HCT116 (cell line): ENCODE data around the gene SCGB3A1. TPM values are rescaled to one million over a fixed set of nuclear protein-coding genes. Genes with fewer than 3 reads are reported as not detected.

Experiments
- ATAC-seq: fragments of 200-7000 bp; cut with Tn5 transposase; 2 replicates; pipeline ENCODE4 v1.9.1; 2020; ENCODE audit warnings: mild to moderate bottlenecking, moderate library complexity
- BruUV-seq: library from RNA; stranded (reverse); fragments of 400-500 nt; replicated peaks from 2 replicates; lab custom pipeline; 2021; lab: Mats Ljungman, UMichigan
- CTCF ChIA-PET: fragments of 300-600 bp; sonication (Branson Sonifier 250); formaldehyde crosslinking; loops from one replicate; lab custom pipeline; 2021; ENCODE audit warnings: antibody characterized with exemption; lab: Charles Lee
- POLR2A ChIA-PET: fragments of 300-600, 350-600 bp; sonication (Branson Sonifier 250); formaldehyde crosslinking; loops from one replicate; lab custom pipeline; 2021; ENCODE audit warnings: antibody characterized with exemption; lab: Charles Lee
- RAD21 ChIA-PET, 2 experiments: fragments of 300-600 bp; sonication (Branson Sonifier 250); formaldehyde crosslinking; loops; one replicate each; lab custom pipeline; 2023; ENCODE audit warnings: low total read pairs in 2 of 2; ENCODE audit not compliant: uncharacterized antibody in 2 of 2, unreplicated experiment in 2 of 2, low non-redundant PET in 1 of 2; lab: Charles Lee
- DNase-seq: peaks from one replicate; pipeline ENCODE4 v3.0.0-alpha.2; 2010; ENCODE audit warnings: low read depth, low spot score
- H2AFZ ChIP-seq: fragments of 200-600 bp; shearing (Covaris generic), sonication (generic); 2 replicates; pipeline ENCODE4 v1.6.1; 2017; ENCODE audit warnings: low read depth, mixed run types, mixed read lengths, antibody characterized with exemption, low read length; ENCODE audit not compliant: poor library complexity, severe bottlenecking
- H3K27ac ChIP-seq: 2 replicates; pipeline ENCODE4 v1.5.1; 2012; ENCODE audit warnings: low read depth, low read length
- H3K27me3 ChIP-seq: fragments of 200-600 bp; sonication (generic); 2 replicates; pipeline ENCODE4 v1.6.1; 2016; ENCODE audit warnings: mixed run types, low read length, mixed read lengths; ENCODE audit not compliant: insufficient read depth
- H3K36me3 ChIP-seq, 2 experiments: fragments of 200-500 bp in 1 of 2; fragments of 200-600 bp in 1 of 2; sonication (Bioruptor generic) in 1 of 2; sonication (generic) in 1 of 2; 2 replicates each; pipeline versions ENCODE4 v1.5.1 to v1.6.1; 2014 to 2016; ENCODE audit warnings: low read length in 2 of 2, inconsistent platforms in 1 of 2, mixed read lengths in 1 of 2, mixed run types in 1 of 2; ENCODE audit not compliant: insufficient read depth in 2 of 2, control insufficient read depth in 1 of 2
- H3K4me1 ChIP-seq, 2 experiments: fragments of 200-600 bp in 1 of 2; sonication (generic) in 1 of 2; 2 replicates each; pipeline versions ENCODE4 v1.5.1 to v1.6.1; 2012 to 2017; ENCODE audit warnings: low read length in 2 of 2, inconsistent platforms in 1 of 2, mild to moderate bottlenecking in 1 of 2, mixed read lengths in 1 of 2, mixed run types in 1 of 2, moderate library complexity in 1 of 2; ENCODE audit not compliant: insufficient read depth in 2 of 2, control insufficient read depth in 1 of 2
- H3K4me2 ChIP-seq: fragments of 200-600 bp; sonication (generic); 2 replicates; pipeline ENCODE4 v1.6.1; 2017; ENCODE audit warnings: mixed run types, low read length, mixed read lengths
- H3K4me3 ChIP-seq, 2 experiments: fragments of 200-600 bp in 1 of 2; sonication (generic) in 1 of 2; replicated peaks in 1 of 2; 2 replicates each; pipeline ENCODE4 v1.5.1; 2011 to 2016; ENCODE audit warnings: low read length in 2 of 2, control low read depth in 1 of 2, low read depth in 1 of 2, mild to moderate bottlenecking in 1 of 2, mixed read lengths in 1 of 2, mixed run types in 1 of 2
- H3K79me2 ChIP-seq: fragments of 200-600 bp; sonication (generic); 2 replicates; pipeline ENCODE4 v1.6.1; 2017; ENCODE audit warnings: mild to moderate bottlenecking, mixed run types, low read length, moderate library complexity, mixed read lengths; ENCODE audit not compliant: insufficient read depth
- H3K9ac ChIP-seq: fragments of 200-600 bp; sonication (generic); 2 replicates; pipeline ENCODE4 v1.6.1; 2016; ENCODE audit warnings: low read length, mixed read lengths
- H3K9me2 ChIP-seq: fragments of 200-600 bp; sonication (generic), shearing (Covaris generic); 2 replicates; pipeline ENCODE4 v1.6.1; 2017; ENCODE audit warnings: mixed run types, mild to moderate bottlenecking, moderate library complexity; ENCODE audit not compliant: insufficient read depth
- H3K9me3 ChIP-seq, 2 experiments: fragments of 200-500 bp in 1 of 2; fragments of 200-600 bp in 1 of 2; sonication (Bioruptor generic) in 1 of 2; sonication (generic) in 1 of 2; 2 replicates each; pipeline ENCODE4 v1.6.1; 2014 to 2017; ENCODE audit warnings: low read length in 2 of 2, mixed read lengths in 2 of 2, inconsistent platforms in 1 of 2, low read depth in 1 of 2, mild to moderate bottlenecking in 1 of 2, mixed run types in 1 of 2, moderate library complexity in 1 of 2; ENCODE audit not compliant: control insufficient read depth in 1 of 2, insufficient read depth in 1 of 2
- H4K20me1 ChIP-seq: fragments of 200-600 bp; sonication (generic), shearing (Covaris generic); 2 replicates; pipeline ENCODE4 v1.6.1; 2017; ENCODE audit warnings: mixed run types, mild to moderate bottlenecking, moderate library complexity; ENCODE audit not compliant: insufficient read depth
- ATF3 ChIP-seq: IDR thresholded peaks from 2 replicates; pipeline ENCODE4 v1.6.1; 2012
- CBX3 ChIP-seq: IDR thresholded peaks from 2 replicates; pipeline ENCODE4 v1.6.1; 2012; ENCODE audit warnings: low read depth
- CEBPB ChIP-seq: IDR thresholded peaks from 2 replicates; pipeline ENCODE4 v1.6.1; 2012; ENCODE audit warnings: low read depth
- CTCF ChIP-seq, 3 experiments: fragments of 200-600 bp in 1 of 3; sonication (generic) in 1 of 3; IDR thresholded peaks in 2 of 3; conservative IDR thresholded peaks in 1 of 3; 2 replicates each; pipeline ENCODE4 v1.5.1; 2012 to 2017; ENCODE audit warnings: low read depth in 2 of 3, low read length in 2 of 3, antibody characterized with exemption in 1 of 3, borderline replicate concordance in 1 of 3, control low read depth in 1 of 3, mild to moderate bottlenecking in 1 of 3, mixed read lengths in 1 of 3, mixed run types in 1 of 3, moderate library complexity in 1 of 3; ENCODE audit not compliant: insufficient read depth in 1 of 3
- EZH2 ChIP-seq: fragments of 200-600 bp; sonication (generic); IDR thresholded peaks from 2 replicates; pipeline ENCODE4 v1.6.1; 2017; ENCODE audit warnings: antibody characterized with exemption, mixed run types
- FOSL1 ChIP-seq: IDR thresholded peaks from 2 replicates; pipeline ENCODE4 v1.6.1; 2012; ENCODE audit warnings: low read depth
- JUND ChIP-seq: IDR thresholded peaks from 2 replicates; pipeline ENCODE4 v1.6.1; 2012
- MAX ChIP-seq: IDR thresholded peaks from 2 replicates; pipeline ENCODE4 v1.6.1; 2012
- POLR2A ChIP-seq: IDR thresholded peaks from 2 replicates; pipeline ENCODE4 v1.7.0; 2011; ENCODE audit warnings: borderline replicate concordance; ENCODE audit not compliant: insufficient read depth, insufficient read length; ENCODE audit errors: extremely low read depth
- POLR2AphosphoS5 ChIP-seq: IDR thresholded peaks from 2 replicates; pipeline ENCODE4 v1.6.1; 2011; ENCODE audit warnings: mild to moderate bottlenecking, low read depth, low read length, moderate library complexity
- RAD21 ChIP-seq: IDR thresholded peaks from 2 replicates; pipeline ENCODE4 v1.6.1; 2012; ENCODE audit warnings: low read depth, mild to moderate bottlenecking
- REST ChIP-seq: IDR thresholded peaks from 2 replicates; pipeline ENCODE4 v1.6.1; 2012; ENCODE audit warnings: low read depth
- SRF ChIP-seq: IDR thresholded peaks from 2 replicates; pipeline ENCODE4 v1.6.1; 2012; ENCODE audit warnings: low read depth
- TCF7L2 ChIP-seq: IDR thresholded peaks from 2 replicates; pipeline ENCODE4 v1.7.0; 2011; ENCODE audit warnings: borderline replicate concordance, inconsistent platforms; ENCODE audit not compliant: insufficient read depth, insufficient read length; ENCODE audit errors: extremely low read depth
- YY1 ChIP-seq: IDR thresholded peaks from 2 replicates; pipeline ENCODE4 v1.6.1; 2011; ENCODE audit warnings: low read length, low read depth, moderate library complexity, mild to moderate bottlenecking; ENCODE audit not compliant: insufficient replicate concordance; ENCODE audit errors: extremely low read depth
- intact Hi-C: fragments of 100-400 bp; cut with micrococcal nuclease; formaldehyde crosslinking; loops from 2 replicates; pipeline ENCODE4 v1.10.0; 2022
- total RNA-seq: library from RNA; stranded (reverse); gene quantifications from one replicate; pipeline ENCODE4 v1.2.1, GENCODE V29; 2021; ENCODE audit not compliant: unreplicated experiment

The SCGB3A1 gene
- total RNA-seq, 1 experiment from 2014 or later: not detected

GRCh38 chr5:180640611-180640860 is 49.2 kb upstream of the SCGB3A1 start:
- TF ChIP-seq EZH2 (no peak), ATF3 (no peak), POLR2AphosphoS5 (no peak), FOSL1 (no peak), CEBPB (no peak), TCF7L2 (no peak), SRF (no peak)
- Histone ChIP-seq H4K20me1 (no peaks in the 10 kb centered on the region), H3K36me3 (no peaks in the 10 kb centered on the region), H2AFZ (no peak overlapping the region), H3K9ac (no peak overlapping the region), H3K79me2 (no peaks in the 10 kb centered on the region), H3K4me1 (no peaks in the 10 kb centered on the region), H3K27ac (no peak overlapping the region), H3K9me2 (no peaks in the 10 kb centered on the region), H3K4me2 (no peak overlapping the region), H3K9me3 (no peaks in the 10 kb centered on the region), H3K27me3 (no peaks in the 10 kb centered on the region), H3K4me3 (no peak overlapping the region)
- intact Hi-C loops: no loop called here
- ChIA-PET RAD21 (no interaction called here), POLR2A (no interaction called here), CTCF (no interaction called here)
- BruUV-seq: no TSS peak
- no peak for DNase-seq
- no peak for ATAC-seq

GRCh38 chr5:180639741-180640610 is 48.7 kb upstream of the SCGB3A1 start:
- ChIA-PET CTCF (no interaction called here), POLR2A (no interaction called here)
- H3K9me3 ChIP-seq: no peaks in the 10 kb centered on the region
- TF ChIP-seq EZH2 (no peak), CTCF (IDR thresholded peaks at IDR 0.05 in 2 of 3, conservative IDR thresholded peaks at IDR 0.05 in 1 of 3; ENCODE audit: borderline replicate concordance in 1 of 3, insufficient read depth in 1 of 3, low read depth in 2 of 3, low read length in 2 of 3) (no peak), YY1 (no peak), RAD21 (no peak), SRF (no peak), JUND (no peak), MAX (no peak), CBX3 (no peak), POLR2A (no peak), REST (no peak), TCF7L2 (no peak)

More at GRCh38 chr5:180639741-180640610, 48.7 kb upstream of the SCGB3A1 start:
- no peak overlapping the region for H3K9ac ChIP-seq
- BruUV-seq: no TSS peak
- H3K36me3 ChIP-seq: no peaks in the 10 kb centered on the region
- no peak overlapping the region for H3K27ac ChIP-seq
- H3K4me3 ChIP-seq: no peak overlapping the region
- ATAC-seq: no peak
- no peaks in the 10 kb centered on the region for H3K79me2 ChIP-seq
- no peaks in the 10 kb centered on the region for H3K27me3 ChIP-seq
- no peak for DNase-seq
- RAD21 ChIA-PET: no interaction called here
- H3K9me2 ChIP-seq: no peaks in the 10 kb centered on the region
- intact Hi-C loops: no loop called here
- H2AFZ ChIP-seq: no peak overlapping the region
- no peaks in the 10 kb centered on the region for H3K4me1 ChIP-seq
- H3K4me2 ChIP-seq: no peak overlapping the region
- no peaks in the 10 kb centered on the region for H4K20me1 ChIP-seq
